GM18520 (cell line): Measurements from ENCODE around the gene PANK4.

ENCODE experiments used
- ATAC-seq: cut with Tn5 transposase; IDR thresholded peaks from one replicate; pipeline ENCODE4 v1.9.1; 2021; ENCODE audit not compliant: unreplicated experiment

PANK4 gene

GRCh38 chr1:2501041-2501819 is 25.2 kb downstream of the PANK4 start:
- no peak for ATAC-seq

GRCh38 chr1:2499986-2500596 is 26.3 kb downstream of the PANK4 start:
- no peak for ATAC-seq

- no peak for ATAC-seq
These were observed 27.1 kb downstream of the PANK4 start for GRCh38 chr1:2499260-2499659.

- no peak for ATAC-seq
These were observed 27.7 kb downstream of the PANK4 start for GRCh38 chr1:2498648-2499047.

- no peak for ATAC-seq
These were observed 28.5 kb downstream of the PANK4 start for GRCh38 chr1:2497891-2498290.

- no peak for ATAC-seq
These were observed 29.6 kb downstream of the PANK4 start for GRCh38 chr1:2496746-2497145.

- ATAC-seq, result no peak
These were observed 30.2 kb downstream of the PANK4 start for GRCh38 chr1:2496087-2496622.

GRCh38 chr1:2495546-2495945 is 30.9 kb downstream of the PANK4 start:
- ATAC-seq, result no peak

GRCh38 chr1:2495026-2495425 is 31.4 kb downstream of the PANK4 start:
- ATAC-seq, result no peak

GRCh38 chr1:2494323-2494693 is 32.1 kb downstream of the PANK4 start:
- no peak for ATAC-seq

- no peak for ATAC-seq
These were observed 32.6 kb downstream of the PANK4 start for GRCh38 chr1:2493691-2494322.

- ATAC-seq, result no peak
These were observed 33.2 kb downstream of the PANK4 start for GRCh38 chr1:2493218-2493617.

GRCh38 chr1:2492091-2492490 is 34.3 kb downstream of the PANK4 start:
- ATAC-seq, result no peak

GRCh38 chr1:2489615-2490014 is 36.8 kb downstream of the PANK4 start:
- ATAC-seq, result no peak

GRCh38 chr1:2488688-2489087 is 37.7 kb downstream of the PANK4 start:
- no peak for ATAC-seq

- no peak for ATAC-seq
These were observed 39.8 kb downstream of the PANK4 start for GRCh38 chr1:2486558-2486957.

- no peak for ATAC-seq
These were observed 40.4 kb downstream of the PANK4 start for GRCh38 chr1:2486041-2486440.

- no peak for ATAC-seq
These were observed 42.4 kb downstream of the PANK4 start for GRCh38 chr1:2483970-2484369.

GRCh38 chr1:2483026-2483425 is 43.4 kb downstream of the PANK4 start:
- no peak for ATAC-seq

- ATAC-seq, result no peak
These were observed 43.8 kb downstream of the PANK4 start for GRCh38 chr1:2482588-2482987.

GRCh38 chr1:2481885-2482284 is 44.5 kb downstream of the PANK4 start:
- no peak for ATAC-seq

GRCh38 chr1:2480986-2481364 is 45.4 kb downstream of the PANK4 start:
- ATAC-seq, result no peak
